Muscle of back (tissue), 11 donors: ENCODE measurements around the gene ZDHHC19. TPM values are rescaled to one million over a fixed set of nuclear protein-coding genes. Genes with fewer than 3 reads are reported as not detected.

Experiments used
- DNase-seq, 3 donors: peaks; one replicate each; pipeline versions ENCODE4 v3.0.0 to v3.0.0-alpha.2; 2013
- polyA plus RNA-seq, 10 donors: library from polyadenylated mRNA; unstranded; fragments of 120-200 nt; gene quantifications; one replicate each; pipeline ENCODE4 v1.2.1, GENCODE V29; 2013; ENCODE audit not compliant: insufficient read length in 10 of 10

Gene ZDHHC19
- polyA plus RNA-seq, 10 donors, result 0.08 to 0.78 (median 0.38) TPM; not detected in 6

DNA sequence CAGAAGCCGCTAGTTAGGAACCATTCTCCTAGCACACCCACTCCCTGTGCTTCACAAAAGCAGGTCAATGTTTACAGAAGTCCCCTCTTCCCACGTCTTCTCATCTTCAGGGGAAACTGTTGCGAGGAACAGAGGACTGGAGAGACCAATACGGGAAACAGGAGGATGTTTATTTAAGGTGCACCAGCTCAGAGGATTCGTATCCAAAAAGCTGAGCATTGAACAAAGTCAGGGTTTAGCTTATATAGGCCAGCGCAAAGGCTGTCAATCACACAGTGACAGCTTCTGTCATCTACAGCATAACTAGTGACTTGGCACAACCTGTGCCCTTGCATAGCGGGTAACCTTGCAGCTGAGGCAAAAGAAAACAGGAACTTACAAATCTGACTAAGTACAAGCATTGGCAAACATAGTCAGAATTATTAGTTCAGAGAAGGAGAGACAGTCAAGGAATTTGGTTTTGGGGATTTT is 61.3 kb downstream of the ZDHHC19 start:
- DNase-seq, result no peak

DNA sequence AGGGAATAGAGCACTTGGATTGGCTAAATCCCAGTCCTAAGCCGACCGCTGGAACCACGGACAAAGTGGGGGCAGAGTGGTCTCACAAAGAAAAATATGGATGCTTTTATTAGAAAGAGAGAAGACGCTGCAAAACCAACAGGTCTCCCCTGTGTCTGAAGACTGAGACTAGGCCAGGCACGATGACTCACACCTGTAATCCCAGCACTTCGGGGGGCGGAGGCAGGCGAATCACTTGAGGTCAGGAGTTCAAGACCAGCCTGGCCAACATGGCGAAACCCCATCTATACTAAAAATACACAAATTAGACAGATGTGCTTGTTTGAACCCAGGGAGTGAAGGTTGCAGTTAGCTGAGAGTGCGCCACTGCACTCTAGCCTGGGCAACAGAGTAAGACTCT is 61.8 kb downstream of the ZDHHC19 start:
- DNase-seq, result no peak

Other genes starting within 250 kb of the ZDHHC19 start
- 10 to 100 TPM; 27.5 to 76.7 (median 36.7) TPM for gene TFRC, start 129.3 kb downstream of the ZDHHC19 start, polyA plus RNA-seq
- 1 to 10 TPM; 5.1 to 9.5 (median 7.1) TPM for gene SLC51A, start 5.1 kb upstream of the ZDHHC19 start, polyA plus RNA-seq
- gene PCYT1A, start 76.3 kb upstream of the ZDHHC19 start, polyA plus RNA-seq, result 10 to 100 TPM; 34.8 to 51.5 (median 38.2) TPM
- gene DYNLT2B, start 106.8 kb upstream of the ZDHHC19 start, polyA plus RNA-seq, result 10 to 100 TPM in 4 of 10 donors, 1 to 10 TPM in 6; 6.9 to 15.8 (median 9.5) TPM
- under 1 TPM in 8 of 10 donors, not detected in 2; 0.09 to 0.45 (median 0.18) TPM for gene TM4SF19, start 127.0 kb upstream of the ZDHHC19 start, polyA plus RNA-seq
- gene UBXN7, start 221.0 kb upstream of the ZDHHC19 start, polyA plus RNA-seq, result 10 to 100 TPM; 13.4 to 24.3 (median 19.5) TPM